ENCODE measurements around the gene VSTM2B. TPM values are rescaled to one million over a fixed set of nuclear protein-coding genes. Genes with fewer than 3 reads are reported as not detected.

VSTM2B gene
- total RNA-seq, 4 donors from 2014 or later: not detected

GRCh38 chr19:29537601-29538000 is 11.8 kb downstream of the VSTM2B start:
- no peak overlapping the region for H3K4me3 ChIP-seq
- no peaks in the 10 kb centered on the region for H3K36me3 ChIP-seq
- in situ Hi-C loops (cut with MboI; ENCODE audit: low pct_ligation_motif_present in 1 of 4, low pct_unique_long_range_greater_than_20kb in 1 of 4, low sequenced_read_pairs in 3 of 4): no loop called here
- intact Hi-C loops (cut with DNase I; ENCODE audit: low total_unique reads): no loop called here
- DNase-seq: no peak
- peaks cover 4% of the 10 kb centered on the region for H3K27me3 ChIP-seq
- 85% methylated on average over 11 of the region's 11 CpGs; no CpG with 5 or more reads in 1 of the 2 donors for WGBS, 2 donors (ENCODE audit: low coverage in 1 of 2)
- no peak overlapping the region for H3K27ac ChIP-seq
- TF ChIP-seq CTCF (IDR thresholded peaks at IDR 0.05) (no peak), POLR2A (IDR thresholded peaks at IDR 0.05) (no peak), POLR2AphosphoS5 (IDR thresholded peaks at IDR 0.05) (no peak), EP300 (IDR thresholded peaks at IDR 0.05; ENCODE audit: low read depth) (no peak)
- no peaks in the 10 kb centered on the region for H3K9me3 ChIP-seq
- no peaks in the 10 kb centered on the region for H3K4me1 ChIP-seq

- WGBS, 2 donors (ENCODE audit: low coverage in 1 of 2): 91 to 100% methylated on average over 1 to 12 of the region's 12 CpGs
- intact Hi-C loops (cut with DNase I; ENCODE audit: low total_unique reads) (no loop called here), in situ Hi-C loops (cut with MboI; ENCODE audit: low pct_ligation_motif_present in 1 of 4, low pct_unique_long_range_greater_than_20kb in 1 of 4, low sequenced_read_pairs in 3 of 4) (no loop called here)
These were observed 12.4 kb downstream of the VSTM2B start for GRCh38 chr19:29538146-29538545.

GRCh38 chr19:29538651-29539050 is 12.9 kb downstream of the VSTM2B start:
- intact Hi-C loops (cut with DNase I; ENCODE audit: low total_unique reads) (no loop called here), in situ Hi-C loops (cut with MboI; ENCODE audit: low pct_ligation_motif_present in 1 of 4, low pct_unique_long_range_greater_than_20kb in 1 of 4, low sequenced_read_pairs in 3 of 4) (no loop called here)
- Histone ChIP-seq H3K27ac (no peak overlapping the region), H3K36me3 (no peaks in the 10 kb centered on the region), H3K27me3 (peaks cover 4% of the 10 kb centered on the region), H3K4me3 (no peak overlapping the region), H3K9me3 (no peaks in the 10 kb centered on the region), H3K4me1 (no peaks in the 10 kb centered on the region)
- TF ChIP-seq CTCF (IDR thresholded peaks at IDR 0.05) (no peak), POLR2AphosphoS5 (IDR thresholded peaks at IDR 0.05) (no peak), EP300 (IDR thresholded peaks at IDR 0.05; ENCODE audit: low read depth) (no peak), POLR2A (IDR thresholded peaks at IDR 0.05) (no peak)
- DNase-seq: no peak
- WGBS, 2 donors (ENCODE audit: low coverage in 1 of 2): 65 to 88% methylated on average over 1 to 3 of the region's 3 CpGs

More at GRCh38 chr19:29538146-29538545, 12.4 kb downstream of the VSTM2B start:
- Histone ChIP-seq H3K9me3 (no peaks in the 10 kb centered on the region), H3K27me3 (peaks cover 4% of the 10 kb centered on the region), H3K27ac (no peak overlapping the region), H3K4me3 (no peak overlapping the region), H3K4me1 (no peaks in the 10 kb centered on the region), H3K36me3 (no peaks in the 10 kb centered on the region)
- TF ChIP-seq POLR2A (IDR thresholded peaks at IDR 0.05) (no peak), POLR2AphosphoS5 (IDR thresholded peaks at IDR 0.05) (no peak), CTCF (IDR thresholded peaks at IDR 0.05) (no peak), EP300 (IDR thresholded peaks at IDR 0.05; ENCODE audit: low read depth) (no peak)
- DNase-seq: no peak

GRCh38 chr19:29539131-29539530 is 13.3 kb downstream of the VSTM2B start:
- in situ Hi-C loops (cut with MboI; ENCODE audit: low pct_ligation_motif_present in 1 of 4, low pct_unique_long_range_greater_than_20kb in 1 of 4, low sequenced_read_pairs in 3 of 4) (no loop called here), intact Hi-C loops (cut with DNase I; ENCODE audit: low total_unique reads) (no loop called here)
- no peaks in the 10 kb centered on the region for H3K9me3 ChIP-seq
- whole genome bisulfite sequencing, 2 donors (ENCODE audit: low coverage in 1 of 2): 65 to 67% methylated on average over 3 to 9 of the region's 9 CpGs
- TF ChIP-seq CTCF (IDR thresholded peaks at IDR 0.05) (no peak), POLR2AphosphoS5 (IDR thresholded peaks at IDR 0.05) (no peak), EP300 (IDR thresholded peaks at IDR 0.05; ENCODE audit: low read depth) (no peak), POLR2A (IDR thresholded peaks at IDR 0.05) (no peak)
- H3K36me3 ChIP-seq: no peaks in the 10 kb centered on the region
- DNase-seq: no peak
- peaks cover 4% of the 10 kb centered on the region for H3K27me3 ChIP-seq
- no peak overlapping the region for H3K27ac ChIP-seq
- no peak overlapping the region for H3K4me3 ChIP-seq
- no peaks in the 10 kb centered on the region for H3K4me1 ChIP-seq
